Measurements from ENCODE around the gene PPP2R5C. TPM values are rescaled to one million over a fixed set of nuclear protein-coding genes. Genes with fewer than 3 reads are reported as not detected.

PPP2R5C gene
- total and polyA plus RNA-seq, 2 of the 4 experiments (the other 2 are of a cell fraction) = 65.9 to 78.7 TPM

DNA sequence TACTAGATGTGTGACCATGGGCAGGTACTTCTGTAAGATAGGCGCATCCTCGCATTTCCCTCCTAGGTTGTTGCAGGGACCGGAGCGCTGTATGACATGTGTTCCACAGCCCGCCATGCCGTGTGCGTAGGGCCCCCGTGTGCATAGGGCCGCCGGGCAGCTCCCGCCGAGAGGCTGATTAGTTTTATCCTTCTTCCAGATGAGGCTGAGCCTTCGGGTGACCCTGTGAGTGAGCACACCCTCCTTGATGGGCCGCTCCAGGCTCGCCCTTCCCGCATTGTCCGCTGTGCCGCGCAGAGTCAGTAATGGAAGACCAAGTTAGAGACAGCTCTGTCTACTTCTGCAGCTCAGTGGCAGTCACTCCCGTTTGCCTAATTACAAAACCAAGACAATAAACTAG lies 130.0 kb downstream of the PPP2R5C start:
- dilution Hi-C loops (cut with HindIII; ENCODE audit: low sequenced_read_pairs, unreplicated experiment) = no loop called here

More for the DNA sequence above, 130.0 kb downstream of the PPP2R5C start:
- ATAC-seq (ENCODE audit: low read depth) (no peak), DNase-seq (no peak)
- intact Hi-C loops (cut with micrococcal nuclease) (loop anchor here (10.0 kb wide), 1 partner anchor 117 kb away; no protein-coding TSS in a partner anchor), in situ Hi-C loops (cut with MboI; ENCODE audit: low sequenced_read_pairs) (no loop called here)
- H3K4me3 ChIP-seq (ENCODE audit: insufficient read depth, low read depth, low read length) = no peak overlapping the region
- H2AK9ac ChIP-seq (replicated peaks; ENCODE audit: low read depth, low read length, poor library complexity) = no peak overlapping the region
- no peak overlapping the region for H3K18ac ChIP-seq (ENCODE audit: low read depth, low read length)
- H4K5ac ChIP-seq (ENCODE audit: low read depth, low read length) = no peak overlapping the region
- no peak overlapping the region for H4K8ac ChIP-seq (ENCODE audit: low read depth in 2 of 2, low read length in 2 of 2)
- no peak overlapping the region for H2BK20ac ChIP-seq (ENCODE audit: low read depth, low read length)
- 96% methylated on average over 9 of the region's 20 CpGs; no CpG with 5 or more reads in 1 of the 2 experiments for WGBS, 2 experiments (ENCODE audit: extremely low coverage in 2 of 2, insufficient read length in 1 of 2)
- no peak overlapping the region for H4K91ac ChIP-seq (ENCODE audit: insufficient read depth, low read depth, low read length)
- H3K79me1 ChIP-seq (ENCODE audit: low read depth in 1 of 2, low read length in 2 of 2) = peaks cover 2 to 11% of the 10 kb centered on the region in 2 experiments; a peak in 2 of 4 replicates
- H3K4me2 ChIP-seq (ENCODE audit: low read depth, low read length) = no peak overlapping the region
- CTCF ChIA-PET = no interaction called here
- 0 out of 2 replicates have a peak, but pooled peaks cover 8% of the 10 kb centered on the region for H3K9me1 ChIP-seq (ENCODE audit: insufficient read depth, low read length)
- H3K27me3 ChIP-seq (ENCODE audit: control insufficient read depth, insufficient read depth, low read length) = no peaks in the 10 kb centered on the region
- no peak overlapping the region for H3K56ac ChIP-seq (ENCODE audit: extremely low read depth, insufficient read depth, low read length)
- H3K27ac ChIP-seq (ENCODE audit: insufficient read depth, low read length) = no peak overlapping the region
- H3K9me3 ChIP-seq (ENCODE audit: control insufficient read depth, insufficient read depth, low read length) = no peaks in the 10 kb centered on the region; the same call in 1 of the 2 replicates
- no peak overlapping the region for H3K14ac ChIP-seq (replicated peaks; ENCODE audit: low read depth, low read length)
- H2BK5ac ChIP-seq (ENCODE audit: low read depth, low read length, poor library complexity, severe bottlenecking) = no peak overlapping the region
- no TSS peak for BruUV-seq (replicated peaks)
- H2BK120ac ChIP-seq (ENCODE audit: low read depth, low read length) = no peak overlapping the region
- POLR2A ChIA-PET (ENCODE audit: unreplicated experiment) = no interaction called here
- no peak overlapping the region for H2AK5ac ChIP-seq (ENCODE audit: low read depth, low read length)
- peaks cover 50% of the 10 kb centered on the region for H3K36me3 ChIP-seq (ENCODE audit: control insufficient read depth, insufficient read depth, low read length)
- H3K4me1 ChIP-seq (ENCODE audit: control insufficient read depth, insufficient read depth, low read length) = no peaks in the 10 kb centered on the region; the same call in 1 of the 2 replicates
- TF ChIP-seq BHLHE40 (IDR thresholded peaks at IDR 0.05; ENCODE audit: low read depth, low read length) = no peak
- TF ChIP-seq RAD21 (IDR thresholded peaks at IDR 0.05; ENCODE audit: low read length) = no peak
- TF ChIP-seq MXI1 (IDR thresholded peaks at IDR 0.05; ENCODE audit: borderline replicate concordance, low read depth, low read length) = no peak
- no peak for TF ChIP-seq RCOR1 (IDR thresholded peaks at IDR 0.05; ENCODE audit: insufficient replicate concordance, low read length)
- TF ChIP-seq, protein P1, sequence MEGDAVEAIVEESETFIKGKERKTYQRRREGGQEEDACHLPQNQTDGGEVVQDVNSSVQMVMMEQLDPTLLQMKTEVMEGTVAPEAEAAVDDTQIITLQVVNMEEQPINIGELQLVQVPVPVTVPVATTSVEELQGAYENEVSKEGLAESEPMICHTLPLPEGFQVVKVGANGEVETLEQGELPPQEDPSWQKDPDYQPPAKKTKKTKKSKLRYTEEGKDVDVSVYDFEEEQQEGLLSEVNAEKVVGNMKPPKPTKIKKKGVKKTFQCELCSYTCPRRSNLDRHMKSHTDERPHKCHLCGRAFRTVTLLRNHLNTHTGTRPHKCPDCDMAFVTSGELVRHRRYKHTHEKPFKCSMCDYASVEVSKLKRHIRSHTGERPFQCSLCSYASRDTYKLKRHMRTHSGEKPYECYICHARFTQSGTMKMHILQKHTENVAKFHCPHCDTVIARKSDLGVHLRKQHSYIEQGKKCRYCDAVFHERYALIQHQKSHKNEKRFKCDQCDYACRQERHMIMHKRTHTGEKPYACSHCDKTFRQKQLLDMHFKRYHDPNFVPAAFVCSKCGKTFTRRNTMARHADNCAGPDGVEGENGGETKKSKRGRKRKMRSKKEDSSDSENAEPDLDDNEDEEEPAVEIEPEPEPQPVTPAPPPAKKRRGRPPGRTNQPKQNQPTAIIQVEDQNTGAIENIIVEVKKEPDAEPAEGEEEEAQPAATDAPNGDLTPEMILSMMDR (conservative IDR thresholded peaks at IDR 0.05; ENCODE audit: low read depth, low read length) = no peak
- H4K20me1 ChIP-seq (ENCODE audit: insufficient read depth, low read length) = peaks cover 5% of the 10 kb centered on the region; the same call in 1 of the 2 replicates
- no peak overlapping the region for H2AFZ ChIP-seq (replicated peaks; ENCODE audit: low read length, poor library complexity)
- no peak overlapping the region for H2BK15ac ChIP-seq (ENCODE audit: low read depth, low read length)
- no peak overlapping the region for H3K9ac ChIP-seq (ENCODE audit: low read depth, low read length)
- no peak overlapping the region for H3K4ac ChIP-seq (ENCODE audit: low read depth, low read length)
- H3K23ac ChIP-seq (ENCODE audit: low read depth, low read length) = no peak overlapping the region
